GM21737 (cell line): ENCODE results near the gene AFF3.
A peak's percentile ranks its signal among the peaks of the same experiment; 100 is the strongest.

Source experiments
- ATAC-seq: cut with Tn5 transposase; IDR thresholded peaks from one replicate; pipeline ENCODE4 v1.9.1; 2021; ENCODE audit warnings: mild to moderate bottlenecking, moderate library complexity; ENCODE audit not compliant: unreplicated experiment

AFF3 gene

DNA sequence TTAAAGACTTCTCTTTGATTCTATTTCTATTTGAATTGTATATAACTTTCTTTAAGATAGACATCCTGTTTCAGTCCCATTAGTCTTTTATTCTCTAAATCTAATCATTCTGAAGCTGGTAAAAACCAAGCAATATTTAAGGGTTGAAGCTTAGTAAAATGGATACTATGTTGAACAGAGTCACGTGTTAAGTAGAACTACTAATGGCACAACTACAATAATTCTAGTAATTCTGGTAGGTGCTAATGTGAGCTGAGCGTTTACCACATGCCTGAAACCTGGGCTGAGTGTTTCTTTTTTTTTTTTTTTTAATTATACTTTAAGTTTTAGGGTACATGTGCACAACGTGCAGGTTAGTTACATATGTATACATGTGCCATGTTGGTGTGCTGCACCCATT, 8.9 kb upstream of the AFF3 start:
- ATAC-seq, result no peak

- no peak for ATAC-seq
Measured at GRCh38 chr2:100148883-100149282, 6.5 kb upstream of the AFF3 start.

DNA sequence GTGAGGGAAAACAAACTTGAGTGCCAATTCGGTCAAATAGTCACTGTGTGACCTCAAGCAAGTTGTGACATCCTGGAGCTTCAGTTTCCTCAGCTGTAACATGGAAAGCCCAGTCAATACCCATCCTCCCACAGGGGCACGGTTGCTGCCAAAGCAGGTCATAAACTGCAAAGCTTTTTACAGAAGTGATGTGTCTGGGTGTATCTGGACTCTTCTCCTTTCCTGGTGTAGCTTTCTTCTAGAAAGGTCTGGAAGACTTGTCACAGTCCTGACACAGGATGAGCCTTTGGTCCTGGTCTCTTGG, 4.2 kb upstream of the AFF3 start:
- no peak for ATAC-seq

DNA sequence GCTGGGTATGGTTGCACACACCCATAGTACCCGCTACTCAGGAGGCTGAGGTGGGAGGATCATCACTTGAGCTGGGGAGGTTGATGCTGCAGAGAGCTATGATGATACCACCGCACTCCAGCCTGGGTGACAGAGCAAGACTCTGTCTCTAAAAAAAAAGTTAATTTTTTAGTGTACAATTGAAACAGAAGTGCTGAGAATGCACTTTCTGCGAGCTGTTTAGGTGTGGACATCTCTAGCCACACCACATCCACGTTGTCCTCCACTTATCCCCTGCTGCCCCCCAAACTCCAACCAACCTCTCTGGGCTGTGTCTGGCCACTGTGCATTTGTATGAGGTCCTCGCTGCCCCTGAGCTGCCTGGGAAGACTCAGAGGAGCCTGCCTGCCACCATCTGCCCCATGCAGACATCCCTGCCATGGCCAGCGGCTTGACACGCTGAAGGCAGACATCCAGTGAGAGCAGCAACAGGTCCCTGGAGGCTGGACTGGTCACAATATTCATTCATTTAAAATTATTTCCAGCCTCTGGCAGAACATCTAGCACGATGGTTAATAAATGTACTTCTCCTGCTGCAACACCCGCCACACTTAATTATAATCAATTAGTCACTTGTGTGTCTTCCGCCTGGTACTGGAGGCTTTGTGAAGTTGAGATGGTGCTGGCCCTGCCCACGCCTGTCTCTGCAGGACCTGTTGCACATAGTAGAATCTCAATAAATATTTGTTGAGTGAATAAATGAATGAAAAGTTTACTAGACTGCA, 3.7 kb upstream of the AFF3 start:
- no peak for ATAC-seq

GRCh38 chr2:100143286-100143685, 896 bp upstream of the AFF3 start:
- ATAC-seq, result no peak

DNA sequence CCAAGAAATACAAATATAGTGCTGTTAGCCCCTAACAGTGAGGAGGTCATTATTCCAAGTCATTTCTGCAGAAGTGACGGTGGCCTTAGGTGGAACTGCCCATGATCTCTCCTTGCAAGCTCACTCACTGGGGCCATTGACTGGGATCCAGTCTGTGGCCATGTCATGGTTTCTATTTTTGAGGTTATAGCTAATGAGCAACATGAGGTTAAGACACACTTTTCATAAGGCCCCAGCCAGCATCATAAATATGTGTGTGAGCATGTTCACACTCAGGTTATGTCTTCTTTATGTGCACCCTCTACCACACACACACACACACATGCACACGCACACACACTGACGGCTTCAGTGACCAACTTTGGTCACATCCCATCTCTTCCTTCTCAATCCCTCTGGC, 484 bp downstream of the AFF3 start:
- ATAC-seq, result peak; percentile 12

GRCh38 chr2:100140582-100140981, 1.8 kb downstream of the AFF3 start:
- ATAC-seq, result no peak

GRCh38 chr2:100137866-100138570, 4.4 kb downstream of the AFF3 start:
- ATAC-seq, result no peak

DNA sequence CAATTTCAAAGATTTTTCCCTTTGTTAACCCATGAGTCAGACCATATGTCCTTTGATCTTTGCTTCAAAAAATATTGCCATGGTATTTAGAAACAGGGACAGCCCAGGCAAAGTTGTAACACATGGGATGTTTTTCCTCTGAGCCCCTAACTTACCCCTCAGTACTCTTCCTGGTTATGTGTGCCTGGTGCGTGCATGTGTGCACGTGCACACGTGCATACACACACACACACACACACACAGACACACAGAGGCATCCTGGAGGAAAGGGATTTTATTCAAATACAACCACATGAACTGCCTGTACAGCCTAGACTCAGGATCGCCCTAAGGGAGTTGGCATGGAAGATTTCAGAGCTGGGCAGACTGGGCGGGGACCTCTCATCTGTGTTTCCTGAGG, 5.1 kb downstream of the AFF3 start:
- ATAC-seq, result no peak

DNA sequence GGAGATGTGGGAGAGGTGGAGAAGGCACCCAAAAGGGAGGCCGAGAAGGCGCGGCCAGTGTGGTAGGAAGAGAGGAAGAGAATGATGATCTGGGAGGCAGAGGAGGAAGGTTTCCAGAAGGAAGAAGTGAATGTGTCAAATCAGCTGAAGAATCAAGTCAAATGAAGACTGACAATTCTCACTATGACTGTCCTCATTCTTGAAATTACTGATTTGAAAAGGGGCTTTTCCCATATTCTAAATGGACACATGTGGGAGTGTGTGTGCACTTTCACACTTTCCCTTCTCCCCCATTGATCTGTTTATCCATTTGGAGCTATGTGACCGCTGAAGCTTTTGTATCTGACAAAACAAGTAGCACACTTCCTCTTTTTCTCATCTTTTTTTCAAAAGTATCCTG, 6.1 kb downstream of the AFF3 start:
- no peak for ATAC-seq

DNA sequence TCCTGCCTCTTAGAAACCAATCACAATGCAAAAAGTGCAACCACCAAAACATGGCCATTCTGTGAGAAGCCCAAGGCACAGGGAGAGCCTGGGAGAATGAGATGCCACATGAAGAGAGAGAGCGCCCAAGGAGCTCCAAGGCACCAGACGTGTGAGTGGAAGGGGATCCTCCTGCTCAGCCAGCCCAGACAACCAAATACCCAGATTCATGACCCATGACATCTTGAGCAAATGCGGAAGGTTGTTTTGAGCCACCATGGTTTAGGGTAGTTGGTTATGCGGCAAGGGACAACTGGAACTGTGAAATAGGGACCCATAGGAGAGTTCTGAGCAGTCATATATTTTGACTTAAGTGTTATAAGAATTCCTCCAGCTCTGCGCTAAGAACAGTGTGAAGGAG, 7.0 kb downstream of the AFF3 start:
- ATAC-seq, result no peak

GRCh38 chr2:100130595-100131391, 11.6 kb downstream of the AFF3 start:
- ATAC-seq, result no peak

- no peak for ATAC-seq
Measured at GRCh38 chr2:100126897-100127401, 15.4 kb downstream of the AFF3 start.

DNA sequence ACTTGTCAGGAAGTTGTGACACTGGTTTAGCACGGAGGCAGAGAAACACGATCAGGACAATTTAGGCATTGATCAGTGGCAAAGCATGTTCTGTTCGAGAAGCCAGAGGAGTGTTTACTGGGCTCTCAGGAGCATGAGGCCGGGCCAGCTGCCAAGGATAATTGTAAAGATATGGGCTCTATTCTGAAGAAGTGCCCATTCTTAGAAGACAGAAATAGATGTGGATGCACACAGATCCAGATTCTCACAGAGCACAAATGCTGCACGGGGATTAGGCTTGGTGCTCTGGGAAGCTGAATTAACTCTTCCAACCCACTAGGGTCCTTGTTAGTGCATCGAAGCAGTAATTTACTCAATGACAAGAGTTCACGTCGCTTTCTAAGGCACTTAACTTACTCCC, 16.2 kb downstream of the AFF3 start:
- ATAC-seq, result no peak

DNA sequence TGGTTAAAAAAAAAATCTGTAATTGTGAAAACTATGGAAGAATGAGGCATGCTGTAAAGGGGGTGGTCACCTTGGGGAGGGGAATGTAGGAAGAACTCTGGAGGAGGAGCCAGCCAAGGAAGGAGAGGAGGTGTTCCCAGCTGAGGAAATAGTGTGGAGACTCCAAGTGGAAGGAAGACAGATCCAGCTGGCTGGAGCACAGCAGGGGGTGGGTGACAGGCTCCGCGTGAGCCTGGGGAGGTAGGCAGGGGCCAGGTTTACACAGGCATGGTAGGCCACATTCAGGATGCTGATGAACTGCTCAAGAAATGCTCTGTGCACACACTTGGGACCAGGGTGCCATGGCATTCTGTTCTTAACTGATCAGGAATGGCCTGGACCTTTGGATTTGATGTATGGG, 16.8 kb downstream of the AFF3 start:
- ATAC-seq, result no peak

- no peak for ATAC-seq
Measured at GRCh38 chr2:100124761-100125160, 17.6 kb downstream of the AFF3 start.

GRCh38 chr2:100121124-100121718, 21.2 kb downstream of the AFF3 start:
- ATAC-seq, result no peak

DNA sequence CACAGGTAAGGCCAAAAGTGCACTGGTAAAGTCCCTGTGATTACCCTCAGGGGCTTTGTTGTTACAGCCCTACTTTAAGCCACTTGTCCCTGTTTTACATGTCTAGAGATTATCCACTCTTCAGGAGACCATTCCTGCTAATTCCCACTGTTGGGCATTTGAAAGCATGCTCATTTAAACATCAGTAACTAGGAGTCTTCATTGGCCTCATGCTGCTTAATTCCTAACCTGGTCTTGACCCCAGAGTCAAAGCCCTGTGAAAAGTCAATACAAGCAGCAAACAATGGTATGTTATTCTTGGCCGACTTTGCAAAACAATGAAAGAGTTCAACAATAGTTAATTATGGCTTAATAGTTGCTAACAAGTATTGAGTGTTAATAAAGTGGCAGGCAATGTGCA, 23.2 kb downstream of the AFF3 start:
- no peak for ATAC-seq

GRCh38 chr2:100113990-100114433, 28.4 kb downstream of the AFF3 start:
- ATAC-seq, result no peak

- no peak for ATAC-seq
Measured at GRCh38 chr2:100110614-100111000, 31.8 kb downstream of the AFF3 start.

GRCh38 chr2:100109986-100110613, 32.3 kb downstream of the AFF3 start:
- ATAC-seq, result no peak
